GM19193 (cell line): ENCODE results near the gene TEAD1.

Experiments
- POLR2A ChIP-seq: IDR thresholded peaks from 4 replicates; pipeline ENCODE4 v1.6.1; 2011; ENCODE audit not compliant: insufficient read depth, insufficient read length; ENCODE audit errors: extremely low read depth

The TEAD1 gene

GRCh38 chr11:12973528-12974181 is 299.4 kb downstream of the TEAD1 start:
- TF ChIP-seq POLR2A = no peak

GRCh38 chr11:12975195-12975594 is 301.0 kb downstream of the TEAD1 start:
- no peak for TF ChIP-seq POLR2A

- no peak for TF ChIP-seq POLR2A
These were observed 305.9 kb downstream of the TEAD1 start for GRCh38 chr11:12979928-12980689.

- TF ChIP-seq POLR2A = no peak
These were observed 307.7 kb downstream of the TEAD1 start for GRCh38 chr11:12981676-12982522.

- TF ChIP-seq POLR2A = no peak
These were observed 309.1 kb downstream of the TEAD1 start for GRCh38 chr11:12983336-12983735.

GRCh38 chr11:12986194-12986898 is 312.1 kb downstream of the TEAD1 start:
- TF ChIP-seq POLR2A = no peak

GRCh38 chr11:12989428-12990161 is 315.4 kb downstream of the TEAD1 start:
- no peak for TF ChIP-seq POLR2A

GRCh38 chr11:12990162-12990480 is 315.9 kb downstream of the TEAD1 start:
- no peak for TF ChIP-seq POLR2A

GRCh38 chr11:12991426-12991825 is 317.2 kb downstream of the TEAD1 start:
- no peak for TF ChIP-seq POLR2A

GRCh38 chr11:12993626-12994025 is 319.4 kb downstream of the TEAD1 start:
- TF ChIP-seq POLR2A = no peak
